Muscle layer of colon (tissue), 2 donors: Measurements from ENCODE around the gene CEP170B.

Experiments used
- H3K27ac ChIP-seq: one replicate; pipeline ENCODE4 v1.7.0; 2013; ENCODE audit warnings: low read depth, mild to moderate bottlenecking, low read length, moderate library complexity
- H3K27me3 ChIP-seq, 2 donors: one replicate each; pipeline ENCODE4 v1.7.0; 2013; ENCODE audit warnings: low read length in 2 of 2, mild to moderate bottlenecking in 2 of 2; ENCODE audit not compliant: insufficient read depth in 2 of 2, control insufficient read depth in 1 of 2
- H3K36me3 ChIP-seq: one replicate; pipeline ENCODE4 v1.7.0; 2013; ENCODE audit warnings: mild to moderate bottlenecking, low read length; ENCODE audit not compliant: insufficient read depth
- H3K4me1 ChIP-seq: one replicate; pipeline ENCODE4 v1.7.0; 2013; ENCODE audit warnings: mild to moderate bottlenecking, low read length; ENCODE audit not compliant: insufficient read depth
- H3K4me3 ChIP-seq, 2 donors: one replicate each; pipeline ENCODE4 v1.7.0; 2013; ENCODE audit warnings: low read length in 2 of 2, low read depth in 1 of 2, mild to moderate bottlenecking in 1 of 2, moderate library complexity in 1 of 2
- H3K9ac ChIP-seq: one replicate; pipeline ENCODE4 v1.7.0; 2013; ENCODE audit warnings: low read length
- H3K9me3 ChIP-seq: one replicate; pipeline ENCODE4 v1.7.0; 2013; ENCODE audit warnings: mild to moderate bottlenecking, low read length
- donor health status: abdominal sarcoma.
- donor health status: Adenocarcinoma of cecum.

CEP170B gene

GRCh38 chr14:104892531-104893434 is 27.7 kb downstream of the CEP170B start:
- Histone ChIP-seq H3K9me3 (no peaks in the 10 kb centered on the region), H3K36me3 (no peaks in the 10 kb centered on the region), H3K4me1 (peaks cover 14% of the 10 kb centered on the region), H3K27me3 (no peaks in the 10 kb centered on the region), H3K4me3 (no peak overlapping the region), H3K27ac (no peak overlapping the region), H3K9ac (no peak overlapping the region)

GRCh38 chr14:104893435-104894207 is 28.6 kb downstream of the CEP170B start:
- H3K9me3 ChIP-seq, result no peaks in the 10 kb centered on the region
- H3K4me1 ChIP-seq, result peaks cover 14% of the 10 kb centered on the region
- no peak overlapping the region for H3K27ac ChIP-seq
- H3K27me3 ChIP-seq, result no peaks in the 10 kb centered on the region
- no peak overlapping the region for H3K4me3 ChIP-seq
- no peak overlapping the region for H3K9ac ChIP-seq
- H3K36me3 ChIP-seq, result no peaks in the 10 kb centered on the region

DNA sequence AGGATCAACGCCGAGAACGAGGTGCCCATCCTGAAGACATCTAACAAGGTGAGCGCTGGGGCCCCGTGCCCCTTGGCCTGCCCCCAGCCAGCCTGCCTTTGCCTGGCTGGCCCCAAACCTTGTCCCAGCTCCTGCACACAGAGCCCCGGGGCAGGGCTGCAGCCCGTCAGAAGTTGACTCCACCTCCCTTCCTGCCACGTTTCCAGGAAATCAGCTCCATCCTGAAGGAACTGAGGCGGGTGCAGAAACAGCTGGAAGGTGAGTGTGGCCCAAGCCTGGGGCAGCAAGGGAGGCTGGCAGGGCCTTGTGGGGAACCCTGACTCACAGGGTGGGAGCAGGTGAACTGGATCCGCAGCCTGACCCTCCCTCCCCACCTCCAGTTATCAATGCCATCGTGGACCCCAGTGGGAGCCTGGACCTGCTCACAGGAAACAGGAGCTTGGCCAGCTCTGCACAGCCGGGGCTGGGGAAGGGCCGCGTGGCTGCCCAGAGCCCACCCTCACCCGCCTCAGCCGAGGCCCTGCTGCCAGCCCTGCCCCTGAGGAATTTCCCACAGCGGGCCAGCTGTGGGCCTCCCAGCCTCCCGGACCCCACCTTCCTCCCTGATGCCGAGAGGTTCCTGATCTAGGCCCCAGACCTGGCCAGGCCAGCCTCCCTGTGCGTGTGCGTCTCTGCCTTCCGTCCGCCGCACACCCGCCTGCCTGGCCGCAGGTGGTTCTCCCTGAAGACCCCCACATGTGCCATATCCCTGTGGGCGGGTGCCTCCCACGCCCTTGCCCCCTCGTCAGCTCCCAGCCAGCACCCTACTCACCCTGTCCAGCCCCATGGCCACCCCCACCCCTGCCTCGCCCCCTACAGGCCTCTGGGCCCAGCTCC is 29.5 kb downstream of the CEP170B start:
- no peak overlapping the region for H3K9ac ChIP-seq
- H3K9me3 ChIP-seq, result no peaks in the 10 kb centered on the region
- peaks cover 14% of the 10 kb centered on the region for H3K4me1 ChIP-seq
- H3K4me3 ChIP-seq, result no peak overlapping the region
- no peaks in the 10 kb centered on the region for H3K27me3 ChIP-seq
- no peak overlapping the region for H3K27ac ChIP-seq
- no peaks in the 10 kb centered on the region for H3K36me3 ChIP-seq

- Histone ChIP-seq H3K9me3 (no peaks in the 10 kb centered on the region), H3K36me3 (no peaks in the 10 kb centered on the region), H3K4me1 (peaks cover 14% of the 10 kb centered on the region), H3K27me3 (no peaks in the 10 kb centered on the region), H3K9ac (no peak overlapping the region), H3K27ac (no peak overlapping the region), H3K4me3 (no peak overlapping the region)
Measured at GRCh38 chr14:104895207-104895785, 30.2 kb downstream of the CEP170B start.

DNA sequence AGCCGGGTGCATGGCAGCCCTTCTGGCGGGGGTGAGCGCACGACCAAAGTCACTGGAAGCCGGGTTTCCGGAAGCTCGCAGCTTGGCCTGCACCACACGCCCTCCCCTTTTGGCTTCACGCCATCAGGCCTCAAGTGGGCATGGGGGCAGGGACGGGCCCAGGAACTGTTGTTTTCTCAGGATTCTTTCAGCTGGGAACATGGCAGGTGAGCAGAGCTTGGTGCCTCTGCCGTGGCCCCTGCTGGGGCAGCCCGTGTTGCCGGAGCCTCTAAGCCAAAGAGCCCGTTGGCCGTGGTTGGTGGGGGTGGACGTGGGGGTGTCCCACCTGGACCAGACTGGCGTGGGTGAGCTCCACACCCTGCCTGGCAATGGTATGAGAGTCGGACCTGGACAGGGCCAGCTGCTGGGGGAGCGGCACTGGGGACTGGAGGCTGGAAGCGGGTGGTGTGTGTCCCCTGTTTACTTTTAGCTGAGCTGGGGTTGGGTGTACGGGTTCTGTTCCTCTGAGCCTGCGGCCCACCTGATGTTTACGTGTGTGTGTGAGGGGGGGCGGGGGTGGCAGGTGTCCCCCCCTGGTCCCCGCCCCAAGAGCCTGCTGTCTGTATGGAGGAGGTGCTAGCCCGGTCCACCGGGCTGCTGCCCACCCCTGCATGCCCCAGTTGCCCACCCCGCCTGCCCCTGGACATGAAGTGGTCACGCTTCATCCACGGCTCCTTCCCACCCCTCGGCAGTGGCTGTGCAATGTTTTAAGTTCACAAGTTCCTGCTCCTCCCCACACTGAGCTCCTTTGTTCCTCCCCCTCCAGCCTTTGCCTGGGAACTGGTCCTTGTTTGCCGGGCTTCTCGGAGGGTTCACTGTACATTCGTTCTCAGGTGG is 31.0 kb downstream of the CEP170B start:
- Histone ChIP-seq H3K4me3 (no peak overlapping the region), H3K27ac (no peak overlapping the region), H3K4me1 (peaks cover 14% of the 10 kb centered on the region), H3K27me3 (no peaks in the 10 kb centered on the region), H3K9ac (no peak overlapping the region), H3K36me3 (no peaks in the 10 kb centered on the region), H3K9me3 (no peaks in the 10 kb centered on the region)

DNA sequence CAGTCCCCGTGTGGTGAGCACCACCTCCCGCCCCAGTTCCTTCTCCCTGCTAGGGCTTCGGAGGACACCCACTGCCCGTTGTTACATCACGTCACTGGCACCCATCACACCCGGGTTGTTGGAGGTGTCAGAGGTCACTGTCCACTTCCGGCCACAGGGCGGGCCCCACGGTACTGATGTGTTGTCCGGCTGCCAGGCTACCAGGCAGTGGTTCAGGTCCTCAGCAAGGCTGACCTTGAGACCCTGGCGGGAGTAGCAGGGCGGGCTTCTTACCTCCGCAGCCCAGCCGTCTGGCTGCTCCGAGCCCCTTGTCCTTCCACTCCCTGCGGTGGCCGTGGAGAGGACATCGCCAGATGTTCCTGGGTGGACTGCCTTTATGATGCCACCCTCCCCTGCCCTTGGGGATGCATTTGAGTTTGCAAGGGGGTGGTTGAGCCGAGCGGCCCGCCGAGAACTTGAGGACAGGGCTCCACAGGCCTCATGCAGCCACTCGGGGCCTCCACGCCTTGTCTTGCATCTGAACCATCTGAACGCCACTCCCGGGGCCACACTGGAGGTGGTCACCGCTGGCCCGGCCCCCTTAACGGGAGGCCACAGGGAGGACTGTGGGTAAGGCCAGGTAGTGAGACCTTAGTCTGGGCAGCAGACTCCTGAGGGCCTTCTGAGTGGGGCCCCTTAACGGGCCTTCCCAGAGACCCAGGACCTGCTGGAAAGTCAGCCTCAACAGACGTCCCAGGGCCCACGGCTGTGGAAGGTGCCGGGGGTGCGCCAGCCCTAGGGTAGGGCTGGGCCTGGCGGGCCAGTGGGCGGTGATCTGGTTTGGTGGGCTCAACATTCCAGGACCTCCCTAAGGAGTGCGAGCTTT is 32.5 kb downstream of the CEP170B start:
- no peak overlapping the region for H3K4me3 ChIP-seq
- H3K27me3 ChIP-seq, result no peaks in the 10 kb centered on the region
- H3K9me3 ChIP-seq, result no peaks in the 10 kb centered on the region
- H3K27ac ChIP-seq, result no peak overlapping the region
- peaks cover 14% of the 10 kb centered on the region for H3K4me1 ChIP-seq
- no peaks in the 10 kb centered on the region for H3K36me3 ChIP-seq
- H3K9ac ChIP-seq, result no peak overlapping the region

GRCh38 chr14:104898195-104898558 is 33.1 kb downstream of the CEP170B start:
- H3K27ac ChIP-seq, result no peak overlapping the region

GRCh38 chr14:104898870-104899510 is 33.9 kb downstream of the CEP170B start:
- H3K4me3 ChIP-seq, result no peak overlapping the region
- no peaks in the 10 kb centered on the region for H3K27me3 ChIP-seq
- no peak overlapping the region for H3K27ac ChIP-seq
- peaks cover 14% of the 10 kb centered on the region for H3K4me1 ChIP-seq
- no peaks in the 10 kb centered on the region for H3K9me3 ChIP-seq
- H3K36me3 ChIP-seq, result no peaks in the 10 kb centered on the region
- H3K9ac ChIP-seq, result no peak overlapping the region

More at GRCh38 chr14:104898195-104898558, 33.1 kb downstream of the CEP170B start:
- Histone ChIP-seq H3K9ac (no peak overlapping the region), H3K36me3 (no peaks in the 10 kb centered on the region), H3K4me1 (peaks cover 14% of the 10 kb centered on the region), H3K4me3 (no peak overlapping the region), H3K27me3 (no peaks in the 10 kb centered on the region), H3K9me3 (no peaks in the 10 kb centered on the region)

DNA sequence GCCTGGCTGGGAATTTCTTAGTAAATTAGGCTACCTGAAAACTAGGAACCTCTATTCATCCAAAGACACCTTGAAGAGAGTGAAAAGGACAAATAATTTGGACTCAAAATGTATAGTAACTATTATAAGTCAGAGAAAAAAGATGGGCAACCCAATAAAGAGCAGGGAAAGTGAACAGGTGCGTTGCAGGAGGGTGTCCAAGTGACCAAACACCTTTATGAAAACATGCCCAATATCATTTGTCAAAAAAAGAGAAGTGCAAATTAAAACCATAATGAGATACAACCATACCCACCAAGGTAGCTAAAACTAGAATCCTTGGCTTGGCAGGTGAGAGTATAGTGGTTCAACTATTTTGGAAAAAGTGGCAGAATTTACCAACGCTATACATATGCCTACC is 34.7 kb downstream of the CEP170B start:
- H3K27me3 ChIP-seq, result no peaks in the 10 kb centered on the region

More for the DNA sequence above, 34.7 kb downstream of the CEP170B start:
- H3K4me3 ChIP-seq, result no peak overlapping the region
- H3K27ac ChIP-seq, result no peak overlapping the region
- H3K36me3 ChIP-seq, result no peaks in the 10 kb centered on the region
- H3K4me1 ChIP-seq, result peaks cover 14% of the 10 kb centered on the region
- H3K9me3 ChIP-seq, result no peaks in the 10 kb centered on the region
- H3K9ac ChIP-seq, result no peak overlapping the region
